ENCODE results near the gene KCTD16.

The KCTD16 gene

DNA sequence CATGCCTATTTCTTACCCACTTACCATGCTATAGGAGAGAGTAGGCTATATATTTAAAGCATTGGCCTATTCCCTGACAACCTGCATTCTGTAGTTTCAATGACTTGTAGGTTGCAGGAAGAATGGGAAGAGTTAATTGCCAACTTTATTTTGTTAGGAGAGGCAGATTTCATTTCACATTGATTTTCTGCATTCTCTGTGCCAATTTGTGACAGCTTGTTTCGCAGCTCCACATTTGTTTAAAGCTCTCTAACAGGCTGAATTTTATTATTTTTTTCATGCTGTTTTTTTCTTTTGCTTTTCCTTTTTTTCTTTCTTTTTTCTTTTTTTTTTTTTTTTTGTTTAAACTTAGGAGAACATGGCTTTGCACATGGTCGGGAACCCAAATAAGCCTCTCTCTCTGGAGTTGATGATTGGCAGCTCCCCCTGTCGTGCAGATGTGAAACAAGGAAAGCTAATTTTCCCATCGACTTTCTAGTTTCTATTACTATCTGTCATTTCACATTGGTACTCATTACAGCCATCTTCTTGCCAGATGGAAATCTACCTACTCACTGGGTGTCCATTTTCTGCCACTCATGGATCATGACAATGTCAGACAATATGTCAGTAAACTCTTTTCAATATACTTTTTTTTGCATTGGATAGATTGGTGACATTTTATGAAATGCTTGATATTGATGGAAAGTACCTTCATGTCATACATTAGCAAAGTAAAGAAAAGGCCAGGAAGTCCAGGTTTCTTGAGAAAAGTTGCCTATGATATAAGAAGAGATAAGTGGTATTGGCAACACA is 223.2 kb downstream of the KCTD16 start:
- Histone ChIP-seq H3K27ac (ENCODE audit: low read length) (no peak overlapping the region), H3K9ac (ENCODE audit: low read length) (no peak overlapping the region), H3K27me3 (ENCODE audit: control insufficient read depth, insufficient read depth, low read length) (no peaks in the 10 kb centered on the region), H3K9me3 (ENCODE audit: control insufficient read depth, low read depth, low read length) (no peaks in the 10 kb centered on the region), H3K36me3 (ENCODE audit: control insufficient read depth, low read depth, low read length) (no peaks in the 10 kb centered on the region), H3K4me3 (ENCODE audit: low read length) (no peak overlapping the region), H3K4me1 (ENCODE audit: control insufficient read depth, low read depth, low read length) (no peaks in the 10 kb centered on the region)

GRCh38 chr5:144395704-144396103 is 225.0 kb downstream of the KCTD16 start:
- Histone ChIP-seq H3K9me3 (ENCODE audit: control insufficient read depth, low read depth, low read length) (no peaks in the 10 kb centered on the region), H3K27ac (ENCODE audit: low read length) (no peak overlapping the region), H3K9ac (ENCODE audit: low read length) (no peak overlapping the region), H3K27me3 (ENCODE audit: control insufficient read depth, insufficient read depth, low read length) (no peaks in the 10 kb centered on the region), H3K4me3 (ENCODE audit: low read length) (no peak overlapping the region), H3K36me3 (ENCODE audit: control insufficient read depth, low read depth, low read length) (no peaks in the 10 kb centered on the region), H3K4me1 (ENCODE audit: control insufficient read depth, low read depth, low read length) (no peaks in the 10 kb centered on the region)

DNA sequence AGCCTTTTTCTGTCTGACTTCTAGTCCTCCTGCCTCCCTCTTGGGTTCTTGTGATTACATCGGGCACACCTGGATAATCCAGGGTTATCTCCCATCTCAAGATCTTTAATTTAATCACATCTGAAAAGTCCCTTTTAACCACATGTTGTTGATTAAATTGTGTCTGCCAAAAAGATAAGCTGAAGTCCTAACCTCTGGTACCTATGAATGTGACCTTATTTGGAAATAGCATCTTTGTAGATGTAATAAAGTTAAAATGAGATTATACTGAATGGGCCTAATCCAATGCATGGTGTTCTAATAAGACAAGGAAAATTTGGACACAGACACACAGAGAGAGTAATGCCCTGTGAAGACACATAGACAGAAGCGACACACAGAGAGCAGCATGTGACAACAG is 232.4 kb downstream of the KCTD16 start:
- no peaks in the 10 kb centered on the region for H3K36me3 ChIP-seq (ENCODE audit: control insufficient read depth, low read depth, low read length)
- no peak overlapping the region for H3K27ac ChIP-seq (ENCODE audit: low read length)
- no peaks in the 10 kb centered on the region for H3K27me3 ChIP-seq (ENCODE audit: control insufficient read depth, insufficient read depth, low read length)
- no peaks in the 10 kb centered on the region for H3K4me1 ChIP-seq (ENCODE audit: control insufficient read depth, low read depth, low read length)
- no peak overlapping the region for H3K4me3 ChIP-seq (ENCODE audit: low read length)
- no peak overlapping the region for H3K9ac ChIP-seq (ENCODE audit: low read length)
- H3K9me3 ChIP-seq (ENCODE audit: control insufficient read depth, low read depth, low read length) = no peaks in the 10 kb centered on the region

DNA sequence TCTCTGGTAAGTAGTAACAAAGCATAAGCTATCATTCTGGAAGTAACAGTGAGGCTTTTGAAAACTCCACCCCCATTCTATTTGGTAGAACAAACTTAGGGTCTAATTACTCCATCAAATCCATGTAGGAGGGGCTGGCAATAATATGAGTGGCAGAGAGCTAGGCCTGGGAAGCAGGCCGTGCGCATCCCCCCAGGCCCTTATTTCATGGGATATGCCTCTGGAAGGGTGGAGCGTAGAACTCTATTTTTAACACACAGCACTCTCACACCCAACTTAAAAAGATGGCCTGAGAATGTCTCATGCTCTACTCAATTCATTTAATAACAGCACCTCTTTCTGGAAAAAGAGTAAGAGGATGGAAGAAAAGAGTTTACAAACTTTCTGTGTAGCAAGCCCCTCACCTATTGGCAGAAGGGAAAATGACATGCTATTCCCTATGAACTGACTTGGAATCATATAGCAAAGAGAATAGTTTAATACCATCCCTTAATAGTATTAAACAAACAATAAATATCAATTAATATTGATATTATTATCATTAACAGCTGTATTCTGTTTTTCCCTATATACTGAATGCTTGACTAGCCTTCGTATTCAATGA is 233.2 kb downstream of the KCTD16 start:
- Histone ChIP-seq H3K36me3 (ENCODE audit: control insufficient read depth, low read depth, low read length) (no peaks in the 10 kb centered on the region), H3K4me1 (ENCODE audit: control insufficient read depth, low read depth, low read length) (no peaks in the 10 kb centered on the region), H3K4me3 (ENCODE audit: low read length) (no peak overlapping the region), H3K9ac (ENCODE audit: low read length) (no peak overlapping the region), H3K9me3 (ENCODE audit: control insufficient read depth, low read depth, low read length) (no peaks in the 10 kb centered on the region), H3K27me3 (ENCODE audit: control insufficient read depth, insufficient read depth, low read length) (no peaks in the 10 kb centered on the region), H3K27ac (ENCODE audit: low read length) (no peak overlapping the region)

- no peaks in the 10 kb centered on the region for H3K27me3 ChIP-seq (ENCODE audit: control insufficient read depth, insufficient read depth, low read length)
Observed at GRCh38 chr5:144404672-144405071, 234.0 kb downstream of the KCTD16 start.

GRCh38 chr5:144405991-144406390 is 235.3 kb downstream of the KCTD16 start:
- Histone ChIP-seq H3K27me3 (ENCODE audit: control insufficient read depth, insufficient read depth, low read length) (no peaks in the 10 kb centered on the region), H3K36me3 (ENCODE audit: control insufficient read depth, low read depth, low read length) (no peaks in the 10 kb centered on the region), H3K4me3 (ENCODE audit: low read length) (no peak overlapping the region), H3K27ac (ENCODE audit: low read length) (no peak overlapping the region), H3K9ac (ENCODE audit: low read length) (no peak overlapping the region), H3K4me1 (ENCODE audit: control insufficient read depth, low read depth, low read length) (no peaks in the 10 kb centered on the region), H3K9me3 (ENCODE audit: control insufficient read depth, low read depth, low read length) (no peaks in the 10 kb centered on the region)

More at GRCh38 chr5:144404672-144405071, 234.0 kb downstream of the KCTD16 start:
- no peak overlapping the region for H3K27ac ChIP-seq (ENCODE audit: low read length)
- H3K4me3 ChIP-seq (ENCODE audit: low read length) = no peak overlapping the region
- H3K4me1 ChIP-seq (ENCODE audit: control insufficient read depth, low read depth, low read length) = no peaks in the 10 kb centered on the region
- no peak overlapping the region for H3K9ac ChIP-seq (ENCODE audit: low read length)
- no peaks in the 10 kb centered on the region for H3K36me3 ChIP-seq (ENCODE audit: control insufficient read depth, low read depth, low read length)
- H3K9me3 ChIP-seq (ENCODE audit: control insufficient read depth, low read depth, low read length) = no peaks in the 10 kb centered on the region

DNA sequence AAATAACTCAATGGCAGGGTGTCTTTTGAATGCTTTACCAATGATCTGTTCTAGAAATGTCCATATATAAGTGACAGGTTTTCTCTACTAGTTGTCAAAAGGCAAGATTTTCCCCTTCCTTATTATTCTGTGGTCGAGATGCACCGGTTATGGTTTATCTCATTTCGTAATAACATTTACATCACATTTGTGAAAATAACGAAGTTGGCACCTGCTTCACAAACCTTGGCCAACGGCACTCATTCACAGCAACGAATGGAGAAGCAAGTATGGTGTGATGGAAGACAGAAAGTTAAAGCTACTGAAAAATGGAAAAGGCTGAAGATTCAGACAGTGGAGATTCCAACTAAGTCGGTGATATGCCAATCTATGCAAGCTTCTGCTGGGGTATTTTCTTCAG is 235.8 kb downstream of the KCTD16 start:
- no peaks in the 10 kb centered on the region for H3K27me3 ChIP-seq (ENCODE audit: control insufficient read depth, insufficient read depth, low read length)
- H3K4me1 ChIP-seq (ENCODE audit: control insufficient read depth, low read depth, low read length) = no peaks in the 10 kb centered on the region
- no peak overlapping the region for H3K4me3 ChIP-seq (ENCODE audit: low read length)
- no peaks in the 10 kb centered on the region for H3K36me3 ChIP-seq (ENCODE audit: control insufficient read depth, low read depth, low read length)
- no peaks in the 10 kb centered on the region for H3K9me3 ChIP-seq (ENCODE audit: control insufficient read depth, low read depth, low read length)
- no peak overlapping the region for H3K9ac ChIP-seq (ENCODE audit: low read length)
- no peak overlapping the region for H3K27ac ChIP-seq (ENCODE audit: low read length)

- Histone ChIP-seq H3K27me3 (ENCODE audit: control insufficient read depth, insufficient read depth, low read length) (no peaks in the 10 kb centered on the region), H3K36me3 (ENCODE audit: control insufficient read depth, low read depth, low read length) (no peaks in the 10 kb centered on the region), H3K4me3 (ENCODE audit: low read length) (no peak overlapping the region), H3K9me3 (ENCODE audit: control insufficient read depth, low read depth, low read length) (no peaks in the 10 kb centered on the region), H3K4me1 (ENCODE audit: control insufficient read depth, low read depth, low read length) (no peaks in the 10 kb centered on the region), H3K9ac (ENCODE audit: low read length) (no peak overlapping the region), H3K27ac (ENCODE audit: low read length) (no peak overlapping the region)
Observed at GRCh38 chr5:144414202-144415029, 243.7 kb downstream of the KCTD16 start.

DNA sequence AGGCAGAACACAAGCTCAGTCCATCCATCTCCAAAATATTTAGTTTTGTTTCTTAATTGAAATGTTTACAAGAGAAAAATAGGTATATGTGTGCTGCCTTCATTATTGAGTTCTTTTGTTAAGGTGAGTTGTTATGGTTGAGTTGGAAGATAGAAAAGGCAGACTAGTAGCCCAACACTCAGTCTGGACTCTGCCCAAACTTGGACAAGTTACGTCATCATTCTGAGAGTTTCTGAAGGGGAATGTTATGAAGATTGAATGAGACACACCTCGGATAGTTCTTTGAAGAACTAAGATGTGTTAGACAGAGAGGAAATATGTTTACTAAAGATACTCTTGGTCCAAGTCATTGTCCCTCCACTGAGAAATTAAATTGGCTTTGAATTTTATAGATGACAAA is 245.5 kb downstream of the KCTD16 start:
- no peak overlapping the region for H3K4me3 ChIP-seq (ENCODE audit: low read length)
- no peaks in the 10 kb centered on the region for H3K9me3 ChIP-seq (ENCODE audit: control insufficient read depth, low read depth, low read length)
- no peaks in the 10 kb centered on the region for H3K4me1 ChIP-seq (ENCODE audit: control insufficient read depth, low read depth, low read length)
- H3K36me3 ChIP-seq (ENCODE audit: control insufficient read depth, low read depth, low read length) = no peaks in the 10 kb centered on the region
- H3K9ac ChIP-seq (ENCODE audit: low read length) = no peak overlapping the region
- H3K27me3 ChIP-seq (ENCODE audit: control insufficient read depth, insufficient read depth, low read length) = no peaks in the 10 kb centered on the region
- H3K27ac ChIP-seq (ENCODE audit: low read length) = no peak overlapping the region

DNA sequence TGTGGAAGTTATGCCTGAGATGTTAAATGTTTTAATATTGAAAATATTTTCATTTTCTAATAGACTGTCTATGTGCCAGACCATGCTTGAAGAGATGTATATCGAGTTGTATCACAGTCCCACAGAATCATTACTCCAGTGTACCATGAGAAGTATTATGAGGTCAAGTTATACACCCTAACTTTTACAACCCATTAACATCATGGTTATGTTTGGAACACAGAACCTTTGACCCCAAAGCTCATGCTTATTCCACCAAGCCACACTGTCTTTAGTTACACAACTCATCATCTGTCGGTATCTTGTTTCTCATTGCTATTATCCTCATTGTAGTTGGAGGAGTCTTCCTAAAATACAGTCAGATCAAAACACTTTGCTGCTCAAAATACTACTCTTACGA is 248.0 kb downstream of the KCTD16 start:
- no peaks in the 10 kb centered on the region for H3K4me1 ChIP-seq (ENCODE audit: control insufficient read depth, low read depth, low read length)
- H3K27me3 ChIP-seq (ENCODE audit: control insufficient read depth, insufficient read depth, low read length) = no peaks in the 10 kb centered on the region
- no peaks in the 10 kb centered on the region for H3K9me3 ChIP-seq (ENCODE audit: control insufficient read depth, low read depth, low read length)
- no peaks in the 10 kb centered on the region for H3K36me3 ChIP-seq (ENCODE audit: control insufficient read depth, low read depth, low read length)
- H3K9ac ChIP-seq (ENCODE audit: low read length) = no peak overlapping the region
- no peak overlapping the region for H3K27ac ChIP-seq (ENCODE audit: low read length)
- no peak overlapping the region for H3K4me3 ChIP-seq (ENCODE audit: low read length)

GRCh38 chr5:144421411-144421810 is 250.7 kb downstream of the KCTD16 start:
- H3K27ac ChIP-seq (ENCODE audit: low read length) = no peak overlapping the region
- H3K36me3 ChIP-seq (ENCODE audit: control insufficient read depth, low read depth, low read length) = no peaks in the 10 kb centered on the region
- no peak overlapping the region for H3K4me3 ChIP-seq (ENCODE audit: low read length)
- no peaks in the 10 kb centered on the region for H3K9me3 ChIP-seq (ENCODE audit: control insufficient read depth, low read depth, low read length)
- H3K4me1 ChIP-seq (ENCODE audit: control insufficient read depth, low read depth, low read length) = no peaks in the 10 kb centered on the region
- no peak overlapping the region for H3K9ac ChIP-seq (ENCODE audit: low read length)
- H3K27me3 ChIP-seq (ENCODE audit: control insufficient read depth, insufficient read depth, low read length) = no peaks in the 10 kb centered on the region
